Measurements from ENCODE around the gene RNFT2.
"Not testable (repeated sequence)": the region's sequence is repeated elsewhere in the genome, so short reads cannot be mapped to it uniquely, and the experiment has no call there.

RNFT2 gene

DNA sequence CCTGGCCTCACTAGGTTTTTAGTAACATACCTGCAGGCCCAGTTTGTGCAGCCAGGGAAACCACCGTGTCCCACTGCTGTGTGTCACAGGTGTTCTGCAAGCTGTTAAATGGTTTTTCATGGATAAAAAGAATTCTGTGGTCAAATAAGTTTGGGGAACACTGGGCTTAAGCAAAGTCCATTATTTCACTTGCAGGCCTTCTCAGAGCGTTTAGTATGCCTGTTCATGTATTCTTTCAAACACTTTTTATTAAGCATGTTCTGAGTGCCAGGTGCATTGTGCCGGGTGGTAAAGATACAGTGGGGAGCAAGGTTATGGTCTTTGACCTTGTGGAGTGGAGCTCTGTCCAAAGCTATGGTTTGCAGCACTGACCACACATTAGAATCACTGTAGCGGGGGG, 7.4 kb downstream of the RNFT2 start:
- DNase-seq = no peak

DNA sequence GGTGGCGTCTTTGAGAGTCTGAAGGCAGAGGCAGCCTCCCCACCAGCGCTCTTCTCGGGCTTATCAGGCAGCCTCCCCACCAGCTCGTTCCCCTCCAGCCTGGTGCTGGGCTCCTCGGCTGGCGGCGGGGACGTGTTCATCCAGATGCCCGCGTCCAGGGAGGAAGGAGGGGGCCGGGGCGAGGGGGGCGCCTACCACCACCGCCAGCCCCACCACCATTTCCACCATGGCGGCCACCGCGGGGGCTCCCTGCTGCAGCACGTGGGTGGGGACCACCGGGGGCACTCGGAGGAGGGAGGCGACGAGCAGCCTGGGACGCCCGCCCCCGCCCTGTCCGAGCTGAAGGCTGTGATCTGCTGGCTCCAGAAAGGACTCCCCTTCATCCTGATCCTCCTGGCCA, 11.8 kb downstream of the RNFT2 start:
- no peak for DNase-seq

DNA sequence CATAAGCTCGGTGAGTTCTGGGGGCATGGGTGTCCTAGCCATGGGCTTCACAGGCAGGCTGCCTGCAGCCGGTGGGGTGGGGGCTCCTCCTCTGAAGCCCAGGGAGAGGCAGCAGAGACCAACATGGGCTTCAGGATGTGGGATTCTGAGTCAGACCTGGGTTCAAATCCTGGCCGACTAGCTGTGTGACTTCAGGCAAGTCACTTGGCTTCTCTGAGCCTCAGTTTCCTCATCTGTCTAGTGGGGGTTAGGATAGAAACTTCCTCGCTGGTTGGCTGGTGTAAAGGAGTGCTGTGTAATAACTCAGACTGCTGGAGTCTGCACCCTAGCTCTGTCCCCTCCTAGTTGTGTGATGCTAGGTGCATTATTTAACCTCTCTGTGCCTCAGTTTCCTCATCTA, 12.2 kb downstream of the RNFT2 start:
- DNase-seq = no peak

DNA sequence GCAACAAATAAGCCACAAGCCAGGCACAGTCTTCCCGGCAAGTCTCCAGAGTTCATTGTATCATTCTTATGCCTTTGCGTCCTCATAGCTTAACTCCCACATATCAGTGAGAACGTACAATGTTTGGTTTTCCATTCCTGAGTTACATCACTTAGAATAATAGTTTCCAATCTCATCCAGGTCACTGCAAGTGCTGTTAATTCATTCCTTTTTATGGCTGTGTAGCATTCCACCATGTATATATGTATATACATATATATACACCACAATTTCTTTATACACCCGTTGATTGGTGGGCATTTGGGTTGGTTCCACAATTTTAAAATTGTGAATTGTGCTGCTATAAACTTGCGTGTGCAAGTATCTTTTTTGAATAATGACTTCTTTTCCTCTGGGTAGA, 16.0 kb downstream of the RNFT2 start:
- not testable (repeated sequence) for DNase-seq

DNA sequence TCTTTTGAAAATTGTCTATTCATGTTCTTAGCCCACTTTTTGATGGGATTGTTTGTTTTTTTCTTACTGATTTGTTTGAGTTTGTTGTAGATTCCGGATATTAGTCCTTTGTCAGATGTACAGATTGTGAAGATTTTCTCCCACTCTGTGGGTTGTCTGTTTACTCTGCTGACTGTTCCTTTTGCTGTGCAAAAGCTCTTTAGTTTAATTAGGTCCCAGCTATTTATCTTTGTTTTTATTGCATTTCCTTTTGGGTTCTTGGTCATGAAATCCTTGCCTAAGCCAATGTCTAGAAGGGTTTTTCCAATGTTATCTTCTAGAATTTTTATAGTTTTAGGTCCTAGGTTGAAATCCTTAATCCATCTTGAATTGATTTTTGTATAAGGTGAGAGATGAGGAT, 16.7 kb downstream of the RNFT2 start:
- not testable (repeated sequence) for DNase-seq

DNA sequence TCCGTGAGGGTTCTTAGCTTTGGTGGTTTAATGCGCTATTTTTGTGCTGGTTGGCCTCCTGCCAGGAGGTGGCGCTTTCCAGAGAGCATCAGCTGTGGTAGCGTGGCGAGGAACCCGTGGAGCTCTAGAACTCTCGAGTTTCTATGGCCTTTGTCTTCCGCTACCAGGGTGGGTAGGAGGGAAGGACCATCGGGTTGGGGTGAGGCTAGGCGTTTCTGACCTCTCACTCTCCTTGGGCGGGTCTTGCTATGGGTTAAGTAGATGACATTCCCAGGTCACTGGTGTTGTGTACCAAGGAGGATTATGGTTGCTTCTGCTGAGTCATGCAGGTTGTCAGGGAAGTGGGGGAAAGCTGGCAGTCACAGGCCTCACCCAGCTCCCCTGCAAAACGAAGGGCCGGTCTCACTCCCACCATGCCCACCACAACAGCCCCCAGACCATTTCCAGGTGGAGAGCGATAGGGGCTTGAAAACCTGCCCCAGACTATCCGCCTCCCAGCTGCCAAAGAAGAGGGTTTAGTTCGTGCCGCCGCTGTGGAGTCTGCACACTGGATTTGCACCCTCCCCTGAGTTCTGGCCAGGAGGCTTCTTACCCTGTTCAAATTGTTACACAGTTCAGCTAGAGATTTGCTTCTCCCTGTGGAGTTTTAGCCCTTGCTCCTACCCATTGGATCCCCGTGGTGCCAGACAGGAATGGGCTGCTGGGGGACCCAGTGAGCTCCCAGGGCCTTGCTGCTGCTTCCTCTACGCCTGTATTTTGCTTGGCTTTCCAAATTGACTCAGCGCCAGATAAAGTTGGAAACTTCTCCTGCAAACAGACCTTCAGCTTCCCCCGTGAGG, 21.9 kb downstream of the RNFT2 start:
- peak; percentile 25 for DNase-seq

DNA sequence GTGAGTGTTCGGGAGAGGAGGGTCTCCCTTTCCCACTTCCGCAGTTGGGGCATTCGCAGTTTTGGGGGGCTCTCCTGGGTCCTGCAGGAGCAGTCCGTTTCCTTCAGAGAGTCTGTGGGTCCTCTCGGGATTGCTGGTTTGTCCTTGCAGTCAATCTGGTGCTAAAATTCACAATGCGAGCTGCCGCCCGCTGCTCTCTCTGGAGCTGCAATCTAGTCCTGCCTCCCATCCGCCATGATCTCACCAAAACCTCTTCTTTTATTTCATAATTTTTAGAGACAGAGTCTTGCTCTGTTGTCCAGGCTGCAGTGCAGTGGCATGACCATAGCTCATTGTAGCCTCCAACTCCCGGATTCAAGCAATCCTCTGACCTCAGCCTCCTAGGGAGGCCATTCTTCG, 22.5 kb downstream of the RNFT2 start:
- no peak for DNase-seq

DNA sequence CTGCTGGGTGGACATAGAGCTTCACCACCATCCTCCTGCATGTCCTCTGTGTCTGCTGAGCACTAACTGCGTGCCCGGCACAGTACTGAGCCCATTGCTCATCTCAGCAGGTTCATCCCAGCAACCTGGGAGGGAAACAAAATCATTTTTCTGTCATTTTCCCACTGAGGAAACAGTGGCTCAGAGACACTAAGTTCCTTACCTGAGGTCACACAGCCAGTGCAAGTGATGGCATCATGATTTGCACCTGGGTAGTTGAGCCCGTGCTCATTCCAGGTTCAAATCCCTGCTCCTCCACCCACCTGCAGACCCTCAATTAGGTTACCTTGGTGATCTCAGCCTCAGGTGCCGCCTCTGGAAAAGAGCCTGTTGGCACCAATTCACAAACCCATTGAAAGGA, 23.4 kb downstream of the RNFT2 start:
- no peak for DNase-seq

DNA sequence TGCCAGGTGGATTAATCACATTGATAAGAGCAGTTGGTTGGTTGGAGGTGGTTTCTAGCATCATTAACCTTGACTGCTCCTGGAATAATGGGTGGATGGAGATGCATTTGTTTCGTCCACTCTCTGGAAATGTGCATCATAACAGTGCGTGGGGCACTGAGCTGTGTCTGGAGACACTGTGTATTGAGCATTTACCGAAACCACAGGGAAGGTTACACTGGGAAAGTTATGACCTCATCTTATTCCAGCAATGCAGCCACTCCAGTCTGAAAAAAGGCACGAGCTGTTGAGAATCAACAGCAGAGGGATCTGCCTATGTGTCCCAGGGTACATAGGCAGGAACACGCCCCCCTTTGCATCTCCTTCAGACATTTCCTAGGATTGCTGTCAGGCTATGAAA, 27.2 kb downstream of the RNFT2 start:
- no peak for DNase-seq

DNA sequence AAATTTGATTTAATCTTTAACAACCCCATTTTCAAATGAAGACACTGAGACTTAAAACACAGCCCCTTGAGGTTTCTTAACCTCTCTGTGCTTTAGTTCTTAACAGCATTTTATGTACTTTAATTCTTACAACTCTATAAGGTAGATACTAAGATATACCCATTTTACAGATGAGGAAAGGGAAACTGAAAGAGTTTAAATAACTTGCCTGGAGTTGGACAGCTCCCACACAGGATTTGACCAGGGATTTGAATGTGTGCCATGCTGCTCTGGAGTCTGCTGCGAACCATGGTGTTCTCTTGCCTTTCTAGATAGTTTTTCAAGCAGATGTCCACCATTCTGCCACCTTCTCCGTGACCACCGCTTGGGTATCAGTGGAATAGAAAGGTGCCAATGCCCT, 28.2 kb downstream of the RNFT2 start:
- DNase-seq = no peak

DNA sequence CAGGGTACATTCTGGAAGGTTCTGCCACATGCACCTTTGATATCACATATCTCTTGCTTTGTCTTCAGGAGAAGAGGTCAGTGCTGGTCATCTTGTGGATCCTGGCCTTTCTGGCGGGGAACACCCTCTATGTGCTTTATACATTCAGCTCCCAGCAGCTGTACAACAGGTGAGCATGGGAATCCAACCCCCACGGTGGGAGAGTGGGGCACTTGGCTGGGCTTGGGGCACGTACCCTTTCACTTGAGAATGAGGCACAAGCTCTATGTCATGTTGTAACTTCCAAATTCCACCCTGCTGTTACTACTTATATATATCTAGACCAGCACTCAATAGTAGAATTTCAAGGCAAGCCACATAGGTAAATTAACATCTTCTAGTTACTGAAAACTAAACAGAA, 28.6 kb downstream of the RNFT2 start:
- DNase-seq = no peak

DNA sequence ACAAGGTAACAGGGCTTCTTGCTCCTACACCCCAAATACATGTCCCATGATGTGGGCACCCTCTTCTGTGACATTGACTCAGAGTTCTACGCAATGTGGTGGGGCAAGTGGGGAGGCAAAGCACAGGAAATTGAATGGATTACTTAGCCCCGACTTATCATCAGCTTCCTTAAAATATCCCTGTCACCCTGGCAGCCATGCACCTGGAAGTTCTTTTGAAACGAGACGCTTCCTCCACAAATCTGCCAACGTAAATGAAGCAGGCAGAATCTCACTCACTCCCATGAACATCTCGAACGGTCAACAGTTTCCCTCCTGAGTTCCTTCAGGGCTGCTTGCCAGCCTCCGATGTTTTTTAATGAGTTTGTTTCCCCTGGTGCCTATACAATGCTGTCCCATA, 33.5 kb downstream of the RNFT2 start:
- DNase-seq = no peak

DNA sequence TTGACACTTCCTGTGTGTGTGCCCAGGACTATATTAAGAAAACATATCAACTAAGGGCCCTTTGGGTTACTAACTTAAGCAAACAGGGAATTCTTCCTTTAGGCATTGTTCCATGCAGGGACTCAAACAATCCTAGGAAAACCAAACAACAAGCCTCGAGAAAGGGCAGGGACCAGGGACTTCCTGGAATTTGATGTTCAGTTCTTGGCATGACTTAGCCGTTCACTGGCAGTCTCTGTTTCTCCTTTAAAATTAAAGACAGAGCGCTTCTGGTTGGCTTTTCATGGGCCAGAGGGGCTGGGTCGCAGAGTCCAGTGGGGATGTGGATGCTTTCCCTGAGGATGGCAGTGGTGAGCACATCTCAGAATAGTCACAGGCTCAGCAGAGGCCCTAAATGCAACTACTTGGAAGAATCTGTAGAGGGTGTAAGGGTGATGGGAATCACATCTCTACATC, 35.2 kb downstream of the RNFT2 start:
- no peak for DNase-seq

DNA sequence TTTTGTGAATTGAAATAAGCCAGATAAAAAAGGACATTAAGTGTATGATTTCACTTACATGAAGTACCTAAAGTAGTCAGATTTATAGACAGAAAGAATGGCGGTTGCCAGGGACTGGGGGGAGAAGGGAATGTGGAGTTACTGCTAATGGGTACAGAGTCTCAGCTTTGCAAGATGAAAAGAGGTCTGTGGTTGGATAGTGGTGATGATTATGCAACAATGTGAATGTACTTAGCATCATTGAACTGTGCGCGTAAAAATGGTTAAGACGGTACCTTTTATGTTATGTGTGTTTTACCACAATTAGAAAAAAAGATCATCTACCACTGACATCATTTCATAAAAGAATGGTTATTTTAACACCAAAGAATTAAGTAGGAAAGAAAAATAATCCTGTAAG, 35.9 kb downstream of the RNFT2 start:
- DNase-seq = no peak

DNA sequence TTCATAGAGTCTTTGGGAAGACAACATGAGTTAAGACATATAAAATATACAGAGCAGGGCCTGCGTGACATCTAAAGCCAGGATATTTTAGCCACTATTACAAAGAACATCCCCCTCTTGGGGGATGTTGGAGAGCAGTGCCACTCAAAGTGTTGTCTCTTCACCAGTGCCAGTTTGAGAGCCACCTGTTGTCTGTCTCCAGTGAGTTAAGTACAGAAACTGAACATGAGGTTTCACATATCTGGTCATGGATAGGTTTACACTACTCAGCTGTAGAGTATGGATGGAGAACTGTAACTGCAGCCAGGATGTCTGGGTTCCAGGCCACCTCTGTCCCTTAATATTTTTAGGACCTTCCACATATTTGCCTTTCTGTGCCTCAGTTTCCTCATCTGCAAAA, 39.1 kb downstream of the RNFT2 start:
- no peak for DNase-seq

DNA sequence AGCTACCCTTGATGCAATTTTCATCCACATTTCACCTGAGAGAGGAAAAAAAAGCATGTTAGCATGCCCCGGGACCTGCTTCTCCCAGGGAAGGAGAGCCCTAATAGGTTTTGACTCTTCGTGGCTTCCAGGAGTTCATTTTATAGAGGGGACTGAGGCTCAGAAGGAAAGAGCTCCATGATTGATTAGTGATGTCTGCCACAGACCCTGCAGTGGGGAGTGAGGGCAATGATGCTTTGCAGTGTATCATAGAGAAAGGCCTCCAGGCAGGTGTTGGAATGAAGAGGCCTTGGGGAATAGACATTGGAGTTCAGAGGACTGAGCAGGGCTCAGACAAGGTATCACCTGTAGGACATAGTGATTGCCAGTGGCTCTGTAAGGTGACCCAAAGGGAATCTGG, 41.5 kb downstream of the RNFT2 start:
- DNase-seq = no peak

DNA sequence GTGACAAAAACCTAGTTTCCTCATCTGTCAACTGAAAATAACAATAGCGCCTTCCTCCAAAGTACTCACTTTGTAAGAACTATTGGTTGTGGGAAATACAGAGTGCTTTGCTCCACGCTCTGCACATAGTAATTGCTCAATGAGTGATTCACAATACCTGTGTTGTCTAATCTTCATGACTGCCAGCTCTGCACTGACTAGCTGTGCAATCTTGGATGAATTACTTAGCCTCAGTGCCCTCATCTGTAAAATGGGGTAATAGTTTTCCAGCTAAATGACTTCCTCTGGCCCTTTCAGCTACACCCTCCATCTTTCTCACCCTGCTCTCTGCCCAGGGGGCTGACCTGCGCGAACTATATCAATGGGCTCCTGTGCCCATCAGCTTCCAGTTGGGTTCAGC, 42.8 kb downstream of the RNFT2 start:
- no peak for DNase-seq

DNA sequence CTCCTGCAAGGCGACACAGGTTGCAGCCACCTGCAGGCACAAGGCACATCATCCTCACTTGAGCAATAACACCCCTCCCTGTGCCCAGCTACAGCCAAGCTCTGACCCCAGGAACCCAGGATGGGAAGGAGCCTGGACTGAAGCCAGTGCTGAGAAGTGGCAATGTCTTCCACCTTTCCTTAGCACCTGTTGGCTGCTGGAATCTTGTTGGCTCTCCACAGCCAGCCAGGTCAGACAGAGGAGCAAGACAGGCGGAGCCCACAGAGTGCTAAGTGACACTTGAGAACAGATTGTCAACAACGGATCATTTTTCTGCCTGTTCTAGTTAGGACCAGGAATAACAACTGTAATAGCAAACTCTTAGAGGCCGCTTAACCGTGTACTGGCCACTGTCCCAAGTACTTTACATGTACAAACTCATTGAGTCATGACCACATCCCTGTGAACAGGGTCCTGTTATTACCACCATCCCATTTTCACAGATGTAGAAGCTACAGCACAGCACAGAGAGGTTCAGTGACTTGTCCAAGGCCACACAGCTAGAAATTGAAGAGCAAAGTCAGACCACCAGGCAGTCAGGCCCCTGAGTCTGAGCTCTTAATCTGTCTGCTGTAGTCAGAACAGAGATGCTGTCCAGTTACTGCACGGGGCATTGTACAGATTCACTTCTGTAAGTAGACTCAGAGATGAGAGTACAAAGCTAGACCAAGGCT, 45.6 kb downstream of the RNFT2 start:
- no peak for DNase-seq

DNA sequence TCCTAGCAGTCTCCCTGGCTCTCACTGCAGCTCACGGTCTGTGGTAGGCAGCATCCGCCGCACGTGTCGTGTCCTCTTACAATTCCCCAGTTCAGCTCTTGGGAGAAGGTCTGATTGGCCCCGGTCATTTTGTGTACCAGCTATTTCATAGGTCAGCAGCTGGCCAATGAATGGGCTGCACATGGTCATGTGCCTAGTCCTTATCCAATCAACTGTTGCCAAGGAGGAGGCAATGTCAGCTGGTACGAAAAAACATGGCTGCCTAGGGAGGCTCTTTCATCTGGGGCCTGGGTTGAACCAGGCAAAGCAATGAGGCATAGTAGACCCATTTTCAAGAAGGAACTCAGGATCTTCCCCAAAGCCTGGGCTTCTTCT, 46.1 kb downstream of the RNFT2 start:
- no peak for DNase-seq

DNA sequence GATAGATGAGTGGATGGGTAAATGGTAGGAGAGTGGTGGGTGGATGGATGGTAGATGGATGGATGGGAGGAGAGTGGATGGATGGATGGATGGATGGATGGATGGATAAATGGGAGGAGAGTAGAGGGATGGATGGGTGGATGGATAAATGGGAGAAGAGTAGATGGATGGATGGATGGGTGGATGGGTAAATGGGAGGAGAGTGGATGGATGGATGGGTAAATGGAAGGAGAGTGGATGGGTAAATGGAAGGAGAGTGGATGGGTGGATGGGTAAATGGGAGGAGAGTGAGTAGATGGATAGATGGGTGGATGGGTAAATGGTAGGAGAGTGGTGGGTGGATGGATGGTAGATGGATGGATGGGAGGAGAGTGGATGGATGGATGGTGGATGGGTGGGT, 51.4 kb downstream of the RNFT2 start:
- DNase-seq = not testable (repeated sequence)

DNA sequence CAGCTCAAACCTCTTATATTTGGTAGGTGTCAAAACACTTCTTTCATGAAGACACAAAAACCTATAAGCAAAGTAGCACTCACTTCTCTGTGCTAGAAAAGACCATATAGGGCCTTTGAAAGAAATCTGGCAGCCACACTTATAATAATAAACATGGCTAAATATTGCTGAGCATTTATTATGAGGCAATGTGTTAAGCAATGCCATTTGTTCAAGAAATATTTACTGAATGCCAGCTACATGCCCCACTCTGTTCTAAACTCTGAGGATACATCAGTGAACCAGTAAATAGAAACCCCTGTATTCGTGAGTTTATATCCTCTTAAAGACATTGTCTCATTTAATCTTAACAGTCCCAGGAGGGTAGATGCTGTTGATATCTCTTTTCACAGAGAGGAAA, 52.0 kb downstream of the RNFT2 start:
- DNase-seq = no peak

DNA sequence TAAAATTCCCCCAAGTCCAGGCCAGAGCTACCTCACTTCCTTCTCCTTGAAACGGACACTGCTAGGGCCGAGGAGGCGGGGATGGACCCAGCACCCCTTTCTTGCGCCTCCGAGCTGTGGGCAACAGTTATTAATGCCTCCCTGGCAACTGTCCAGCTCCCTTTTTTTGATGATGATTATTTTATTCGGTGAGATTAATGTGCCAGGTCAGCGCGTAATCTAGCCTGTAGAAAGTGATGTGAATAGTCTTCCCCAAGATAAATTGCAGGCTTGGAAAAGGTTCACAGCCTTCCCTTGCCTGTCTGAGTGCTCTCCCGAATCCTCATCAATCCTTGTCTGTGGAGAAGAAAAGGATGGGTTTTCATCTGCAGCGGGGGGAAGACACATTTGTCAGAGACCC, 54.3 kb downstream of the RNFT2 start:
- no peak for DNase-seq

DNA sequence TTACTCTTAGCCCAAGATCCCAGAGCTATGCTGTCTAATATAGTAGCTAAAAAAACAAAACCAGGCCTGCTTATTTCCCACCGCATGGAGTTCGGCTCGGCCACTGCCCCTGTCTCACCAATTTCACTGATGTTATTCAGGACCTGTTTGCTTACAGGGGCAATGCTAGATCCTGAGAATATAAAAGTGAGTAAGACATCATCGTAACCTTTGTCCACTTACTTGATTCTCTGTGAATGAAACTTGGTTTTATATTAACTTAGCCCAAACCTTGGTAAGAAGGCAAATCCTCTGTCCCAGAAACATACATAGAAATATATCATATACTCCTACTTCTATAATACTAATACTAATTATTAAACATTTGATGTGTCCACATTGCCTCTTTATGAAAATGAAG, 56.6 kb downstream of the RNFT2 start:
- DNase-seq = no peak

DNA sequence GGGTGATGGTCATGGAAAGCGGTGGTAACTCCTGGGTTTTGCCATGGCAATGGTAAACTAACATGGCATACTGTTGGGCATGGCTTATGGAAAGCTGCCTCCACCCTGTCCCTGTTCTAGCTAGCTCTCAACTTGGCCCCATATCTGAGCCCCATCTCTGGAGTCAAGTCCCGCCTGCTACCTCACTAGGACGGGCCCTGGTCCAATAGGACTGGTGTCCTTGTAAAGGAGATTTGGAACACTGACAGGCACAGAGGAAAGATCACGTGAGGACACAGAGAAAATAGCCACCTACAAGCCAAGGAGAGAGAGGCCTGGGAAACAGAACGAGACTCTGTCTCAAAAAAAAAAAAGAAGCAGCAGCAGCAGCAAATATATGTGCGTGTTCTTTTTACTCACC, 59.8 kb downstream of the RNFT2 start:
- no peak for DNase-seq

DNA sequence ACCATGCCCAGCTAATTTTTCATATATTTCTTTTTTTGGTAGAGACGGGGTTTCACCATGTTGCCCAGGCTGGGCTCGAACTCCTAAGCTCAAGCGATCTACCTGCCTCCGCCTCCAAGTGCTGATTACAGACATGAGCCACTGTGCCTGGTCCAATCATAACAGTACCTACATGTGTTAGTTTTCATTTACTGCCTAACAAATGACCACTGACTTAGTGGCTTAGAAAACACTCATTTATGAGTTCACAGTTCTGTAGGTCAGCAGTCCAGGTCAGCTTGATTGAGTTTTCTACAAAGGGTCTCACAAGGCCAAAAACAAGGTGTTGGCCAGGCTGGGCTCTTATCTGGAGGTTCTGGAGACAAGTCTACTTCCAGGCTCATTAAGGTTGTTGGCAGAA, 60.6 kb downstream of the RNFT2 start:
- DNase-seq = no peak

All from central memory CD4-positive, alpha-beta T cell (primary cell).